Measurements from ENCODE around the gene ATCAY. TPM values are rescaled to one million over a fixed set of nuclear protein-coding genes. Genes with fewer than 3 reads are reported as not detected.
"Not testable (repeated sequence)": the region's sequence is repeated elsewhere in the genome, so short reads cannot be mapped to it uniquely, and the experiment has no call there.

The ATCAY gene
- total RNA-seq, 1 experiment from 2014 or later: not detected

- no peak for DNase-seq (ENCODE audit: low spot score)
Observed at GRCh38 chr19:3899531-3900294, 19.2 kb downstream of the ATCAY start.

DNA sequence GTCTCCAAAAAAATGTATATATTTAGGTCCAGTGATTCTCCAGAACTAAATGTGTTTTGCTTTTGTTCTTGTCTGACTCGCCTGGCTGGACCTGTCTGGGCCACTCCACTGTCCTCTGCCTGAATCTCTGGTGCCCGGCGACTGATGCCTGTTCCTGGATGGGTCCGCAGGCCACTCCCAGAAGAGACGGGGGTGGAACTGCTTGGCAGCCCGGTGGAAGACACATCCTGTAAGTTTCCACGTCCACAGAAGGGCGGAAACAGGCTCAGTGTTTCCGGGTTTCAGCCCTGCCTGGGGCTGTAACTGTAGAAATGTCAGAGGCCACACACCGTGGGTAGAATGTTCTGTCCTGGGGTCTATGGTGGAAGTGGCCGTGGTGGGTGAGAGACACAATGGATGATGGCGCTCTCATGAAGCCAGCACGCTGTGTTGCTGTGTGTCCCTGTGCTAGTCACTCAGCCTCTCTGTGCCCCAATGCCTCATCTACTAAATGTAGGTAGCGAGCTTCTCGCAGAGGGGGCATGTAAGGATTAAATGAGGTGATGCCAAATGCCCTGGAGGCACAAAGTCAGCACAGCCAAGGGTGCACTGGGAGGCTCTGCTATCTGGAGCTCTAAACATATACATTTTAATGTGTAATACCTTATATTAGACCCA is 22.0 kb downstream of the ATCAY start:
- DNase-seq (ENCODE audit: low spot score): no peak

- no peak for DNase-seq (ENCODE audit: low spot score)
Observed at GRCh38 chr19:3904233-3904632, 23.7 kb downstream of the ATCAY start.

DNA sequence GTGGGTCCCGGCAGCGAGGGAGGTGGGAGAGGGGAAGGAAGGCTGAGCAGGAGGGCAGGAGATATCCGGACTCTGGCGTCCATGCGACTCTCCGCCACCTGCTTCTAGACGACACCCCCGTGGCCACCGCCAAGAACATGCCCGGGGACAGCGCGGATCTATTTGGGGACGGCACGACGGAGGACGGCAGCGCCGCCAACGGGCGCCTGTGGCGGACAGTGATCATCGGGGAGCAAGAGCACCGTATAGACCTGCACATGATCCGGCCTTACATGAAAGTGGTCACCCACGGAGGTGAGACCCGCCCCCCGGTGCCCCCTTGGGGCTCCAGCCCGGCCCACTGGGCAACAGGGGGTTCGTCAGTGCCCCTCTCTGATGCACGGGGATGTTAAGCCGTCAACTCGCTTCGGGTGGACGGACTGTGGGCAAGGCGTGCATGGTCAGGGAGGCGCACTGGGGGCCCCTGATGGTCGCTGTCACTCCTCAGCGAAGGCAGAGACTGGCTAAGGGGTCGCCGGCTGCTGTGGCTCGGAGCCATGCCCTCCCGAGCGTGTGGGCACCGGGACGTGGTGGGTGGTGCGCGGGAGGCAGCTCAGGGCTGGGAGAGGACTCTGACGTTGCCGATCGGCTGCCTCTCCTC is 27.3 kb downstream of the ATCAY start:
- DNase-seq (ENCODE audit: low spot score): no peak

DNA sequence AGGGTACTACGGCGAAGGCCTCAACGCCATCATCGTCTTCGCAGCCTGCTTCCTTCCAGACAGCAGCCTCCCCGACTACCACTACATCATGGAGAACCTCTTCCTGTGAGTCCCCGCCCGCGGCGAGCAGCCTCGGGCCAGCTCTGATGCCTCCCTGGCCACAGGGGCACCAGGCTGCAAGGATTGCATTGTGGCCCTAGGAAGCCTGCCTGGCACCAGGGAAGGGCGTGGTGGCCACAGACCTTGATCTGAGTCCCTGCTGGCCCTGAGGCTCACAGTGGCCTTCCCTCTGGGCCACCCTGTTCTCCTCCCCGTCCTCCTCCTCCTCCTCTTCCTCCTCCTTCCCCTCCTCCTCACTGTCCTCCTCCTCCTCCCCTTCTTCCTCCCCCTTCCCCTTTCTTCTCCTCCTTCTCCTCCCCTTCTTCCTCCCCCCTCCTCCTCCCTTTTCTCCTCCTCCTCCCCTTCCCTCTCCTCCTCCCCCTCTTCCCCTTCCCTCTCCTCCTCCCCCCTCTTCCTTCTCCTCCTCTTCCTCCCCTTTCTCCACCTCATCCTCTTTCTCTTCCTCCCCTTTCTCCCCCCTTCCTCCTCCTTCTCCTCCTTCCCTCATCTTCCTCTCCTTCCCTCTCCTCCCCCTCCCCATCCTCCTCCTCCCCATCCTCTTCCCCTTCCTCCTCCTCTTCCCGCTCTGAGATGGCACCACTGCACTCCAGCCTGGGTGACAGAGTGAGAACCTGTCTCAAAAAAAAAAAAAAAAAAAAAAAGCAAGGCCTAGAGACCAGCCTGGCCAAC is 28.0 kb downstream of the ATCAY start:
- DNase-seq (ENCODE audit: low spot score): no peak

DNA sequence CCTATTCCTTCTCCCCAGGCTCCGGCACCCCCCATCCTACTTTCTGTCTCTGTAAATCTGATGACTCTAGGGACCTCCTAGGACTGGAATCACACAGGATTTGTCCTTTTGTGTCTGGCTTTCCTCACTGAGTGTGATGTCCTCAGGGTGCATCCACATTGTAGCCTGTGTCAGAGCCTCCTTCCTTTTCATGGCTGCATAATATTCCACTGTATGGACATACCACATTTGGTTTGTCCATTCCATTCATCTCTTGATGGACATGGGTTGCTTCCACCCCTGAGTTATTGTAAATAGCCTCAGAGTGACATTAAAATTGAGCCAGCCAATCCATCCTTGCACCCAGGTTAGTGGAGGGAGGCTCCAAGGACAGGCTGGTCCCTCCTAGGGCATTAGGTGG is 29.6 kb downstream of the ATCAY start:
- no peak for DNase-seq (ENCODE audit: low spot score)

GRCh38 chr19:3914199-3914598 is 33.7 kb downstream of the ATCAY start:
- no peak for DNase-seq (ENCODE audit: low spot score)

- no peak for DNase-seq (ENCODE audit: low spot score)
Observed at GRCh38 chr19:3916033-3916432, 35.5 kb downstream of the ATCAY start.

- no peak for DNase-seq (ENCODE audit: low spot score)
Observed at GRCh38 chr19:3919793-3920192, 39.3 kb downstream of the ATCAY start.

GRCh38 chr19:3923096-3923758 is 42.7 kb downstream of the ATCAY start:
- no peak for DNase-seq (ENCODE audit: low spot score)

DNA sequence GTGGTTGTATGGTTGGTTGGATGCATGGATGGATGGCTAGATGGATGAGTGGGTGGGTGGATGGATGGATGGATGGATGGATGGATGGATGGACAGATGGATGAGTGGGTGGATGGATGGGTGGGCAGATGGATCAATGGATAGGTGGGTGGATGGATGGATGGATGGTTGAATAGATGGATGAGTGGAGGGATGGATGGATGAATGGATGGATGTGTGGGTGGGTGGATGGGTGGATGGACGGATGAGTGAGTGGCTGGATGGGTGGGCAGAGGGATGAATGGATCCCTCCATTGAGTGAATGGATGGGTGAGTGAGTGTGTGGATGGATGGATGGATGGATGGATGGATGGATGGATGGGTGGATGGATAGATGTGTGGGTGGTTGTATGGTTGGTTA is 43.4 kb downstream of the ATCAY start:
- DNase-seq (ENCODE audit: low spot score): no peak

DNA sequence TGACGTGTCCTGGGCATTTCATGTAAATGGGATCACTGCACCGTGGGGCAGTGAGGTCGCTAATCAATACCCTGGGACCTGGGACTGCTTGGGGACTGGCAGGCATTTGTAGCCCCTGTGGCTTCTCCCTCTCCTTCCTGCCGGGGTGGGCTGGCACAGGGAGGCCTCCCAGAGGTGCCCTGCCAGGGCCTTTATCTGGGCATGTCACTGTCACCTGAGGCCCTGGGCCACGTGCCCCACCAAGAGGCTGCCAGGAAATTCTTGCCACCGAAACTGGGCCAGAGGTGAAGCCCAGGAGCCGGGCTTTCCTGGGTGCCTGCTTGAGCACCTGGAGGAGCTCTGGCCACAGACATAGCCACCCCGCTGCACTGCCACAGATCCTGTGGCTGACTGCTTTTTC is 50.6 kb downstream of the ATCAY start:
- DNase-seq (ENCODE audit: low spot score): peak; percentile 11

GRCh38 chr19:3932931-3933810 is 52.7 kb downstream of the ATCAY start, which contains the start of gene NMRK2:
NMRK2 (plus strand) TSS chr19:3933069; CDS start chr19:3933672, 603 bp downstream.
- no peak for DNase-seq (ENCODE audit: low spot score)

- DNase-seq (ENCODE audit: low spot score): no peak
Observed at GRCh38 chr19:3936506-3937442, 56.3 kb downstream of the ATCAY start.

DNA sequence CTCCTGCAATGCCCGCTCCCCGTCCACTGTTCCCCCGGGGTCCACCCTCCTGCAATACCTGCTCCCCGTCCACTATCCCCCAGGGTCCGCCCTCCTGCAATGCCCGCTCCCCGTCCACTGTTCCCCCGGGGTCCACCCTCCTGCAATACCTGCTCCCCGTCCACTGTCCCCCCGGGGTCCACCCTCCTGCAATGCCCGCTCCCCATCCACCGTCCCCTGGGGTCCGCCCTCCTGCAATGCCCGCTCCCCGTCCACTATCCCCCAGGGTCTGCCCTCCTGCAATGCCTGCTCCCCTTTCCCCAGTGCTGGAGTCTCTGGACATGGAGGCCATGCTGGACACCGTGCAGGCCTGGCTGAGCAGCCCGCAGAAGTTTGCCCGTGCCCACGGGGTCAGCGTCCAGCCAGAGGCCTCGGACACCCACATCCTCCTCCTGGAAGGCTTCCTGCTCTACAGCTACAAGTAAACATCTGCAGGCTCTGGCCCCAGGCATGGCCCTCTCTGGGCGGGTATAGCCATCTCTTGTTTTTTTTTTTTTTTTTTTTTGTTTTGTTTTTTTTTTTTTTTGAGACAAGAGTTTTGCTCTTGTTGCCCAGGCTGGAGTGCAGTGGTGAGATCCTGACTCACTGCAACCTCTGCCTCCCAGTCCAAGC is 57.9 kb downstream of the ATCAY start:
- not testable (repeated sequence) for DNase-seq (ENCODE audit: low spot score)

DNA sequence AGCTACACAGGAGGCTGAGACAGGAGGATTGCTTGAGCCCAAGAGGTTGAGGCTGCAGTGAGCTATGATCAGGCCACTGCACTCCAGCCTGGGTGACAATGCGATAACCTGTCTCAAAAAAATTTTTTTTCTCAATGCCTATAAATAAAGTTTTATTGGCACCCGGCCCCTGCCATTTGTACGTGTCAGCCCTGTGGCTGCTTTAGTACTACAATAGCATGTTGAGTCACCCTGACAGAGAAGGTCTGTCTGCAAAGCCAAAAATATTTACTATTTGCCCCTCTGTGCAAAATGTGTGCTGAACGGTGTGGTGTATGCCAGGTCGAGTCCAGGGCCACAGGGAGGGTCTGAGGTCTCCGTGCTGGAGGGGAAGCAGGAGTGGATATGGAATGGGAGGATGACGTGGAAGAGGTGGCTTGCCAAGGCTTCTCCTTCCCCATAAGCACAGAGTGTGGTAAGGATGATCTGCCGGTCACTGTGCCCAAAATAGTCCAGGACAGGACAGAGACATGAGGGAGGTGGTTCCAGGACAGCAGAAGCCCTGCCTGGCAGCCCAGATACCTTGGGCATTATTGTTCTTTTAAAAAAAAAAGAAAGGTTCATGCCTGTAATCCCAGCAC is 62.4 kb downstream of the ATCAY start:
- DNase-seq (ENCODE audit: low spot score): no peak

GRCh38 chr19:3944018-3944721 is 63.7 kb downstream of the ATCAY start:
- DNase-seq (ENCODE audit: low spot score): no peak

DNA sequence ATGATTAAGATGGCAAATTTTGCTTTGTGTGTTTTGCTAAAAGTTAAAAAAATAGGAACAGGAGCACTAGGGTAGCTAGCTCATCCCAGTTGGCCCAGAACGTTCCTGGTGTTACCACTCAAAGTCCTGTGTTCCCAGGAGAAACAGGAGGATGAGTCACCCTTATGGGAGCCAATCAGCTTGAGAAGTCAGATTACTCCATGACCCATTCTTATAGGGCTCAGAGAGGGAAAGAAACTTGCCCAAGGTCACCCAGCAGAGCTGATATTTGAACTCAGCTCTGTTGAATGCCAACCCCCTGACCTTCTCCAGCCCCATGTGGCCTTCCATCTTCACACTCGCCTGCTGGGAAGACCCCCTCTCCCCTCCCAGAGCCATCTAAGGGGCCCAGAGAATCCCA is 65.4 kb downstream of the ATCAY start:
- no peak for DNase-seq (ENCODE audit: low spot score)

Data from HT-29 (cell line).